IMR-90 (cell line): ENCODE results near the gene ELMO1. TPM values are rescaled to one million over a fixed set of nuclear protein-coding genes. Genes with fewer than 3 reads are reported as not detected.

Experiments
- ATAC-seq: fragments of 200-7000 bp; cut with Tn5 transposase; 2 replicates; pipeline ENCODE4 v1.9.1; 2020; ENCODE audit warnings: low read depth, mild to moderate bottlenecking, moderate library complexity
- BruUV-seq: library from RNA; stranded (reverse); fragments of 400-500 nt; replicated peaks from 2 replicates; lab custom pipeline; 2021; lab: Mats Ljungman, UMichigan
- CTCF ChIA-PET: fragments of 300-600 bp; formaldehyde crosslinking; extraction: SDS; loops from one replicate; lab custom pipeline; 2021; ENCODE audit warnings: antibody characterized with exemption; lab: Yijun Ruan, JAX
- POLR2A ChIA-PET: fragments of 300-600 bp; sonication (Branson Sonifier 250); formaldehyde crosslinking; loops from one replicate; lab custom pipeline; 2022; ENCODE audit warnings: antibody characterized with exemption; ENCODE audit not compliant: unreplicated experiment; lab: Charles Lee
- DNase-seq: peaks from one replicate; pipeline ENCODE4 v3.0.0; 2013
- H2AFZ ChIP-seq: replicated peaks from 2 replicates; pipeline ENCODE3; 2013; ENCODE audit warnings: low read length, mild to moderate bottlenecking; ENCODE audit not compliant: poor library complexity
- H2AK5ac ChIP-seq: 2 replicates; pipeline ENCODE4 v1.6.1; 2013; ENCODE audit warnings: low read depth, low read length, inconsistent platforms
- H2AK9ac ChIP-seq: replicated peaks from 2 replicates; pipeline ENCODE3; 2013; ENCODE audit warnings: mild to moderate bottlenecking, low read depth, low read length, moderate library complexity; ENCODE audit not compliant: poor library complexity
- H2BK120ac ChIP-seq: 2 replicates; pipeline ENCODE4 v1.6.1; 2013; ENCODE audit warnings: low read depth, low read length, inconsistent platforms
- H2BK15ac ChIP-seq: 3 replicates; pipeline ENCODE4 v1.6.1; 2013; ENCODE audit warnings: low read depth, low read length, inconsistent platforms
- H2BK20ac ChIP-seq: 2 replicates; pipeline ENCODE4 v1.6.1; 2013; ENCODE audit warnings: low read depth, mild to moderate bottlenecking, inconsistent platforms, low read length, moderate library complexity
- H2BK5ac ChIP-seq: 2 replicates; pipeline ENCODE4 v1.6.1; 2013; ENCODE audit warnings: mild to moderate bottlenecking, low read depth, low read length, inconsistent platforms; ENCODE audit not compliant: poor library complexity, severe bottlenecking
- H3K14ac ChIP-seq: replicated peaks from 2 replicates; pipeline ENCODE4 v1.6.1; 2013; ENCODE audit warnings: low read depth, low read length, inconsistent platforms
- H3K18ac ChIP-seq: 2 replicates; pipeline ENCODE4 v1.6.1; 2013; ENCODE audit warnings: low read depth, low read length, control low read depth
- H3K23ac ChIP-seq: 2 replicates; pipeline ENCODE4 v1.6.1; 2013; ENCODE audit warnings: low read depth, low read length, inconsistent platforms
- H3K27ac ChIP-seq: 2 replicates; pipeline ENCODE4 v1.5.1; 2013; ENCODE audit warnings: mild to moderate bottlenecking, control low read depth, low read length; ENCODE audit not compliant: insufficient read depth
- H3K27me3 ChIP-seq: 2 replicates; pipeline ENCODE4 v1.6.1; 2013; ENCODE audit warnings: low read length; ENCODE audit not compliant: control insufficient read depth, insufficient read depth
- H3K36me3 ChIP-seq: 2 replicates; pipeline ENCODE4 v1.6.1; 2013; ENCODE audit warnings: low read length, mixed read lengths; ENCODE audit not compliant: control insufficient read depth, insufficient read depth
- H3K4ac ChIP-seq: 2 replicates; pipeline ENCODE4 v1.6.1; 2013; ENCODE audit warnings: low read depth, low read length, inconsistent platforms
- H3K4me1 ChIP-seq: 2 replicates; pipeline ENCODE4 v1.6.1; 2013; ENCODE audit warnings: low read length, mixed read lengths; ENCODE audit not compliant: control insufficient read depth, insufficient read depth
- H3K4me2 ChIP-seq: 2 replicates; pipeline ENCODE4 v1.6.1; 2013; ENCODE audit warnings: low read depth, mild to moderate bottlenecking, control low read depth, low read length, moderate library complexity
- H3K4me3 ChIP-seq: 2 replicates; pipeline ENCODE4 v1.5.1; 2013; ENCODE audit warnings: low read depth, mild to moderate bottlenecking, control low read depth, low read length, moderate library complexity; ENCODE audit not compliant: insufficient read depth
- H3K56ac ChIP-seq: 2 replicates; pipeline ENCODE4 v1.6.1; 2013; ENCODE audit warnings: low read length, inconsistent platforms; ENCODE audit not compliant: insufficient read depth; ENCODE audit errors: extremely low read depth
- H3K79me1 ChIP-seq, 2 experiments: 2 replicates each; pipeline ENCODE4 v1.6.1; 2013; ENCODE audit warnings: low read length in 2 of 2, inconsistent platforms in 1 of 2, low read depth in 1 of 2
- H3K9ac ChIP-seq: 2 replicates; pipeline ENCODE4 v1.6.1; 2013; ENCODE audit warnings: low read depth, low read length, control low read depth
- H3K9me1 ChIP-seq: 2 replicates; pipeline ENCODE4 v1.6.1; 2013; ENCODE audit warnings: low read length, inconsistent platforms; ENCODE audit not compliant: insufficient read depth
- H3K9me3 ChIP-seq: 2 replicates; pipeline ENCODE4 v1.6.1; 2013; ENCODE audit warnings: low read length; ENCODE audit not compliant: control insufficient read depth, insufficient read depth
- H4K20me1 ChIP-seq: 2 replicates; pipeline ENCODE4 v1.6.1; 2013; ENCODE audit warnings: low read length, inconsistent platforms; ENCODE audit not compliant: insufficient read depth
- H4K5ac ChIP-seq: 2 replicates; pipeline ENCODE4 v1.6.1; 2013; ENCODE audit warnings: mild to moderate bottlenecking, low read depth, low read length, control low read depth
- H4K8ac ChIP-seq, 2 experiments: 2 replicates each; pipeline ENCODE4 v1.6.1; 2013; ENCODE audit warnings: low read depth in 2 of 2, low read length in 2 of 2, control low read depth in 1 of 2, inconsistent platforms in 1 of 2
- H4K91ac ChIP-seq: 2 replicates; pipeline ENCODE4 v1.6.1; 2013; ENCODE audit warnings: low read depth, low read length, inconsistent platforms; ENCODE audit not compliant: insufficient read depth
- CEBPB ChIP-seq: IDR thresholded peaks from 2 replicates; pipeline ENCODE4 v1.6.1; 2012; ENCODE audit warnings: low read depth, low read length, improper control_type of control experiment
- CHD1 ChIP-seq: IDR thresholded peaks from 2 replicates; pipeline ENCODE4 v1.6.1; 2012; ENCODE audit warnings: low read depth, low read length, improper control_type of control experiment
- WGBS, 2 experiments: methylation state at CpG; one replicate each; pipeline versions ENCODE4 v1.1.5 to v1.1.7; 2013; ENCODE audit warnings: missing lambda C conversion rate in 2 of 2; ENCODE audit not compliant: insufficient read length in 1 of 2; ENCODE audit errors: extremely low coverage in 2 of 2; 5-methylcytosine and 5-hydroxymethylcytosine counted together
- dilution Hi-C: fragments of 300-500 bp; cut with HindIII; formaldehyde crosslinking; loops from one replicate; pipeline ENCODE4 v1.14.3; 2018; ENCODE audit warnings: low sequenced_read_pairs; ENCODE audit not compliant: unreplicated experiment
- in situ Hi-C: fragments of 300-500 bp; cut with MboI; formaldehyde crosslinking; loops from 3 replicates; pipeline ENCODE4 v1.14.3; 2019; ENCODE audit warnings: low sequenced_read_pairs, inconsistent platforms, mixed read lengths
- intact Hi-C: fragments of 100-400 bp; cut with micrococcal nuclease; formaldehyde crosslinking; loops from 2 replicates; pipeline ENCODE4 v1.10.0; 2022
- polyA plus RNA-seq, 3 experiments: library from polyadenylated mRNA; depleted of rRNA; stranded (reverse); fragments of >200 nt; gene quantifications; 2 replicates each; pipeline ENCODE4 v1.2.3, GENCODE V29; 2012; ENCODE audit warnings: low replicate concordance in 1 of 3
- total RNA-seq: library from RNA; depleted of rRNA; stranded (reverse); fragments of >200 nt; gene quantifications from 2 replicates; pipeline ENCODE4 v1.2.3, GENCODE V29; 2012

The ELMO1 gene
- total and polyA plus RNA-seq, 2 of the 4 experiments (the other 2 are of a cell fraction), result 0.03 TPM; not detected in 1

DNA sequence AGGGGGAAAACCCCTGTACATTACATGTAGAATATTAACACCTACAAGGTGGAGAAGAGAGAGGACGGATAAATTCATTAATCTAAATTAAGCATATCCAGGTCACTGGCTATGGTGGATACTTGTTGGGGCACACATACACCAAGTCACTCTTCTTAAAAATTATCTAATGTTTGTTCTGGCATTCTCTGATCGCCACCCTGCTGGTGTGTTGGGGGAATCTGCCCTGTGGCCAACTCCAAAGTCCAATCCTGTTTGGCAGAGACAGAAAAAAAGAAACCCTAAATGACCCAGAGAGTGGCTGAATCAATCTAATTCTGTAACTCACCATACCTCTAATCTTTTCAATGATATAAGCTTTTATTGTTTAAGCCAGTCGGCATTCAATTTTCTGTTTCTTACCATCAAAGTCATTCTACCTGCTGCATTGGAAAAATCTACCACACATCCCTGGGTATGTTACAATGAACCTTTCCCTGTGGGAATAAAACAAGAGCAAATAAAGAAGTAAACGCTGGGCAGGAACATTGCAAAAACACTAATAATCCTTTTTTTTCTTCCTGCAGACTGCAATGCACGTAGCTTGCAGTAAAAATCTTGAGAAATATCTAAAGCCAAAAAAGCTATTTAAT lies 34.2 kb downstream of the ELMO1 start:
- Histone ChIP-seq H2BK15ac (no peak overlapping the region), H3K4me3 (no peak overlapping the region), H3K14ac (no peak overlapping the region), H3K27ac (no peak overlapping the region), H3K4ac (no peak overlapping the region), H4K5ac (no peak overlapping the region), H4K20me1 (no peaks in the 10 kb centered on the region), H3K4me1 (no peaks in the 10 kb centered on the region), H3K18ac (no peak overlapping the region), H4K8ac (no peak overlapping the region), H2BK120ac (no peak overlapping the region), H2BK5ac (no peak overlapping the region), H3K23ac (no peak overlapping the region), H4K91ac (no peak overlapping the region), H2BK20ac (no peak overlapping the region), H2AK5ac (no peak overlapping the region), H3K9ac (no peak overlapping the region), H3K27me3 (no peaks in the 10 kb centered on the region), H3K36me3 (no peaks in the 10 kb centered on the region), H3K56ac (no peak overlapping the region), H3K4me2 (no peak overlapping the region), H3K79me1 (no peaks in the 10 kb centered on the region), H3K9me3 (peaks cover 11% of the 10 kb centered on the region; the same call in 1 of the 2 replicates), H3K9me1 (no peaks in the 10 kb centered on the region), H2AK9ac (no peak overlapping the region), H2AFZ (no peak overlapping the region)
- ChIA-PET CTCF (no interaction called here), POLR2A (no interaction called here)
- no peak for TF ChIP-seq CEBPB
- TF ChIP-seq CHD1, result no peak
- BruUV-seq, result no TSS peak
- dilution Hi-C loops, result no loop called here
- in situ Hi-C loops, result no loop called here
- intact Hi-C loops, result no loop called here
- whole genome bisulfite sequencing, 2 experiments, result no CpG with 5 or more reads among the region's 5 CpGs
- ATAC-seq (no peak), DNase-seq (no peak)
